NCI-H526 (cell line): ENCODE data around the gene GRHL3.
A peak's percentile ranks its signal among the peaks of the same experiment; 100 is the strongest.

Experiments used
- DNase-seq, 2 experiments: peaks; one replicate each; lab custom pipeline; 2025; lab: John Stamatoyannopoulos, UW

Gene GRHL3

GRCh38 chr1:24373044-24373443 lies 53.9 kb downstream of the GRHL3 start:
- DNase-seq, result no peak

GRCh38 chr1:24373710-24374109 lies 54.6 kb downstream of the GRHL3 start:
- no peak for DNase-seq

GRCh38 chr1:24374891-24375786 lies 56.0 kb downstream of the GRHL3 start:
- no peak for DNase-seq

- DNase-seq, result no peak
These were observed 60.7 kb downstream of the GRHL3 start for GRCh38 chr1:24379733-24380315.

- DNase-seq, result no peak
These were observed 61.4 kb downstream of the GRHL3 start for GRCh38 chr1:24380508-24380907.

GRCh38 chr1:24381256-24381655 lies 62.1 kb downstream of the GRHL3 start:
- DNase-seq, result no peak

GRCh38 chr1:24382165-24382577 lies 63.0 kb downstream of the GRHL3 start:
- DNase-seq, result no peak

- DNase-seq, result no peak
These were observed 64.3 kb downstream of the GRHL3 start for GRCh38 chr1:24383381-24383940.

GRCh38 chr1:24384251-24385090 lies 65.3 kb downstream of the GRHL3 start:
- no peak for DNase-seq

GRCh38 chr1:24385160-24385940 lies 66.2 kb downstream of the GRHL3 start:
- peak in 1 of 2 experiments; percentile 19 for DNase-seq

- DNase-seq, result peak; percentile 80 to 82
These were observed 67.1 kb downstream of the GRHL3 start for GRCh38 chr1:24386241-24386640.

GRCh38 chr1:24386931-24387330 lies 67.8 kb downstream of the GRHL3 start:
- DNase-seq, result no peak

GRCh38 chr1:24387636-24388175 lies 68.5 kb downstream of the GRHL3 start:
- no peak for DNase-seq

GRCh38 chr1:24388331-24388885 lies 69.3 kb downstream of the GRHL3 start:
- DNase-seq, result no peak

- DNase-seq, result no peak
These were observed 70.1 kb downstream of the GRHL3 start for GRCh38 chr1:24389231-24389678.

- DNase-seq, result peak; percentile 62 to 84
These were observed 72.0 kb downstream of the GRHL3 start for GRCh38 chr1:24390924-24391782.

GRCh38 chr1:24391882-24392603 lies 72.9 kb downstream of the GRHL3 start:
- peak; percentile 25 to 84 for DNase-seq

GRCh38 chr1:24392604-24392946 lies 73.4 kb downstream of the GRHL3 start:
- DNase-seq, result no peak

GRCh38 chr1:24392982-24393650 lies 74.0 kb downstream of the GRHL3 start:
- DNase-seq, result no peak
